GM10266 (cell line): ENCODE data around the gene CCDC97.

ENCODE experiments used
- DNase-seq: peaks from one replicate; pipeline ENCODE4 v3.0.0; 2012; ENCODE audit errors: extremely low spot score
- TF ChIP-seq, protein P1 (sequence below): IDR thresholded peaks from 2 replicates; pipeline ENCODE4 v1.5.1; 2012; ENCODE audit warnings: mild to moderate bottlenecking, low read depth; ENCODE audit not compliant: control insufficient read depth, insufficient read depth; ENCODE audit errors: missing control alignments

CCDC97 gene

GRCh38 chr19:41310033-41310831 lies at the start of gene CCDC97:
CCDC97 (plus strand) TSS chr19:41310172; CDS start chr19:41310311, 139 bp downstream.
- peak; percentile 94 for DNase-seq
- TF ChIP-seq, protein P1, sequence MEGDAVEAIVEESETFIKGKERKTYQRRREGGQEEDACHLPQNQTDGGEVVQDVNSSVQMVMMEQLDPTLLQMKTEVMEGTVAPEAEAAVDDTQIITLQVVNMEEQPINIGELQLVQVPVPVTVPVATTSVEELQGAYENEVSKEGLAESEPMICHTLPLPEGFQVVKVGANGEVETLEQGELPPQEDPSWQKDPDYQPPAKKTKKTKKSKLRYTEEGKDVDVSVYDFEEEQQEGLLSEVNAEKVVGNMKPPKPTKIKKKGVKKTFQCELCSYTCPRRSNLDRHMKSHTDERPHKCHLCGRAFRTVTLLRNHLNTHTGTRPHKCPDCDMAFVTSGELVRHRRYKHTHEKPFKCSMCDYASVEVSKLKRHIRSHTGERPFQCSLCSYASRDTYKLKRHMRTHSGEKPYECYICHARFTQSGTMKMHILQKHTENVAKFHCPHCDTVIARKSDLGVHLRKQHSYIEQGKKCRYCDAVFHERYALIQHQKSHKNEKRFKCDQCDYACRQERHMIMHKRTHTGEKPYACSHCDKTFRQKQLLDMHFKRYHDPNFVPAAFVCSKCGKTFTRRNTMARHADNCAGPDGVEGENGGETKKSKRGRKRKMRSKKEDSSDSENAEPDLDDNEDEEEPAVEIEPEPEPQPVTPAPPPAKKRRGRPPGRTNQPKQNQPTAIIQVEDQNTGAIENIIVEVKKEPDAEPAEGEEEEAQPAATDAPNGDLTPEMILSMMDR, result no peak

- no peak for DNase-seq
- TF ChIP-seq, protein P1, result no peak
These were observed 48.3 kb upstream of the CCDC97 start for GRCh38 chr19:41261474-41262190.

- peak; percentile 30 for DNase-seq
These were observed 46.7 kb upstream of the CCDC97 start for GRCh38 chr19:41263042-41263849.

GRCh38 chr19:41263850-41264580 lies 46.0 kb upstream of the CCDC97 start, which contains the start of gene HNRNPUL1:
HNRNPUL1 (plus strand) TSS chr19:41264372; CDS start chr19:41264504, 132 bp downstream.
- peak; percentile 99 for DNase-seq
- TF ChIP-seq, protein P1, result no peak

More at GRCh38 chr19:41263042-41263849, 46.7 kb upstream of the CCDC97 start:
- TF ChIP-seq, protein P1, result no peak

DNA sequence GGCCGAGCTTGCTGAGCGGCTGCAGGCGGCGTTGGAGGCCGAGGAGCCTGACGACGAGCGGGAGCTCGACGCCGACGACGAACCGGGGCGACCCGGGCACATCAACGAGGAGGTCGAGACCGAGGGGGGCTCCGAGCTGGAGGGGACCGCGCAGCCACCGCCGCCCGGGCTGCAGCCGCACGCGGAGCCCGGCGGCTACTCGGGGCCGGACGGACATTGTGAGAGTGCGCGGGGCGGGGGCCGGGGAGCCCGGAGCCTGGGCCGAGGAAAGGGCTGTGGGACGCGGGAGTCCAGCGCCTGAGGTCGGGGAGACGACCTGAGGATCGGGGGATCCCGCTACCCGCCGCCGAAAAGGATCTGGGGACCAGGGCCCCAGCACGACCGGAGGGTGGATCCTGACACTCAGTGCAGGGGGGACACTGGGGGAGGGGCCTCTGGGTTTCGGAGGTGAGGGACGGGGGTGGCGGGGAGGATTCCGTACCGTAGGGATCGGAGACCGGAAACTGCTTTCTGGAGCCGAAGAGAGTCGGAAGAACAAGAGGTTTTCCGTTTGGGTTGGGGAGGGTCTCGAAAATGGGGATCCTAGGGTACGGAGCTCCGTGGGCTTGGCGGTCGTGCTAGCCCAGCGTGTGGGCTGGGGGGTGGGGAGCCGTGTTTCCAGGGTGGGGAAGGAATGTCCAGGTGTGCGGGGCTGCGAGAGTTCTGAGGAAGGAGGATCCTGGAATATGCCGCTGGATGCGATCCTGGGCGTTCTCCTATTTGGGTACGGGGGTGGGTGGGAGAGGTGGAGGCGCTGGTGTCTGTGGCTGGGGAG lies 45.2 kb upstream of the CCDC97 start:
- TF ChIP-seq, protein P1, result no peak
- DNase-seq, result peak; percentile 46
